Measurements from ENCODE around the gene MRI1. TPM values are rescaled to one million over a fixed set of nuclear protein-coding genes. Genes with fewer than 3 reads are reported as not detected.
A peak's percentile ranks its signal among the peaks of the same experiment; 100 is the strongest.
"Not testable (repeated sequence)": the region's sequence is repeated elsewhere in the genome, so short reads cannot be mapped to it uniquely, and the experiment has no call there.

Gene MRI1
- total RNA-seq, 1 donor from 2014 or later: 13.7 TPM

DNA sequence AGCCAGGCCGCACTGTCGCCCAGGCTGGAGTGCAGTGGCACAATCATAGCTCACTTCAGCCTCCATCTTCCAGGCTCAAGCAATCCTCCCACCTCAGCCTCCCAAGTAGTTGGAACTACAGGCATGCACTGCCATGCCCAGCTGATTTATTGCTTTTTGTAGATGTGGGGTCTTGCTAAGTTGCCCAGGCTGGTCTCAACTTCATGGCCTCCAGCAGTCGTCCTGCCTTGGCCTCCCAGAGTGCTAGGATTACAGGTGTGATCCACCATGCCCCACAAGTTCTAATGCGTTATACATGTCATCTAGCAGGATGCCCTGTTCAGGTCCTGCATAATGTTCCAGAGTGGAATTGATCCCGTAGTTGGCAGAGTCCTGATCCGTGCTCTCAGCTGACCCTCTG is 14.5 kb downstream of the MRI1 start:
- H3K9me3 ChIP-seq (replicated peaks): no peaks in the 10 kb centered on the region
- DNase-seq: no peak
- intact Hi-C loops (cut with micrococcal nuclease): no loop called here
- H3K4me1 ChIP-seq: peaks cover 43% of the 10 kb centered on the region
- no peak overlapping the region for H3K27ac ChIP-seq (replicated peaks)
- H3K4me3 ChIP-seq: no peak overlapping the region
- TF ChIP-seq, protein P1, sequence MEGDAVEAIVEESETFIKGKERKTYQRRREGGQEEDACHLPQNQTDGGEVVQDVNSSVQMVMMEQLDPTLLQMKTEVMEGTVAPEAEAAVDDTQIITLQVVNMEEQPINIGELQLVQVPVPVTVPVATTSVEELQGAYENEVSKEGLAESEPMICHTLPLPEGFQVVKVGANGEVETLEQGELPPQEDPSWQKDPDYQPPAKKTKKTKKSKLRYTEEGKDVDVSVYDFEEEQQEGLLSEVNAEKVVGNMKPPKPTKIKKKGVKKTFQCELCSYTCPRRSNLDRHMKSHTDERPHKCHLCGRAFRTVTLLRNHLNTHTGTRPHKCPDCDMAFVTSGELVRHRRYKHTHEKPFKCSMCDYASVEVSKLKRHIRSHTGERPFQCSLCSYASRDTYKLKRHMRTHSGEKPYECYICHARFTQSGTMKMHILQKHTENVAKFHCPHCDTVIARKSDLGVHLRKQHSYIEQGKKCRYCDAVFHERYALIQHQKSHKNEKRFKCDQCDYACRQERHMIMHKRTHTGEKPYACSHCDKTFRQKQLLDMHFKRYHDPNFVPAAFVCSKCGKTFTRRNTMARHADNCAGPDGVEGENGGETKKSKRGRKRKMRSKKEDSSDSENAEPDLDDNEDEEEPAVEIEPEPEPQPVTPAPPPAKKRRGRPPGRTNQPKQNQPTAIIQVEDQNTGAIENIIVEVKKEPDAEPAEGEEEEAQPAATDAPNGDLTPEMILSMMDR (IDR thresholded peaks at IDR 0.05; ENCODE audit: borderline replicate concordance): no peak
- H3K36me3 ChIP-seq: peaks cover 29% of the 10 kb centered on the region
- no peaks in the 10 kb centered on the region for H3K27me3 ChIP-seq (ENCODE audit: low read depth)

DNA sequence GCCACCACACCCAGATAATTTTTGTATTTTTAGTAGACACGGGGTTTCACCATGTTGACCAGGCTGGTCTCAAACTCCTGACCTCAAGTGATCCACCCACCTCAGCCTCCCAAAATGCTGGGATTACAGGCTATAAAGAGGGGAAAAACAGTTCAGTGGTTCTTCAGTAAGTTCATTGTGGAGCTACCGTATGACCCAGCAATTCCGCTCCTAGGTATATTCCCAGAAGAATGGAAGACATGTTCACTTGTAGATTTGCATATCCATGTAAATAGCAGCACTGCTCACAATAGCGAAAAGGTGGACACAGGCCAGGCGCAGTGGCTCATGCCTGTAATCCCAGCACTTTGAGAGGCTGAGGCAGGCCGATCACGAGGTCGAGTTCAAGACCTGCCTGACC is 15.5 kb downstream of the MRI1 start:
- DNase-seq; H3K9me3 ChIP-seq (replicated peaks); H3K27me3 ChIP-seq (ENCODE audit: low read depth); H3K4me3 ChIP-seq; H3K27ac ChIP-seq (replicated peaks): not testable (repeated sequence)
- intact Hi-C loops (cut with micrococcal nuclease): loop anchor here (10.0 kb wide), 1 partner anchor 85 kb away; no protein-coding TSS in a partner anchor
- Histone ChIP-seq H3K4me1 (peaks cover 40% of the 10 kb centered on the region), H3K36me3 (peaks cover 29% of the 10 kb centered on the region)

DNA sequence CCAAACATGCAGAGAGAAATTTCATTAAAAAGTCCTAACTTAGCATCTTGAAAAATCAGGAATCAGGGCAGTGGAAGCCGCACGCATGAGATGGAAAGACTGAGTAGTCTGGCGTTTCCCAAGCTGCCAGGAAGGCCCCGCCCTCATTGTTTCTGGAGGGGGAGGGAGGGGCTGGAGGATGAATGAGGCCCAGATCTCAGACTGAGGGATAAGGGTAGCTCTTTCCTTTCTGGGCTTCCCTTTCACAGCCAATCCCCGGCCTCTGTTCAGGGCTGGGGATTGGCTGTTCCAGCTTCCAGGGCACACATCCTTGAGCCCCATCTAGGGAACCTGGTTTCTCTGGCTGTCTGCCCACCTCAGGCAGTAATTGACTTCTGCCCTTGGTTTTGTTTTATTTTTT is 17.2 kb downstream of the MRI1 start:
- Histone ChIP-seq H3K9me3 (replicated peaks) (no peaks in the 10 kb centered on the region), H3K36me3 (peaks cover 28% of the 10 kb centered on the region), H3K27me3 (ENCODE audit: low read depth) (no peaks in the 10 kb centered on the region), H3K27ac (replicated peaks) (peak overlapping the region; percentile 72), H3K4me1 (peaks cover 27% of the 10 kb centered on the region), H3K4me3 (no peak overlapping the region)
- peak; percentile 72 for DNase-seq
- intact Hi-C loops (cut with micrococcal nuclease): loop anchor here (10.0 kb wide), 1 partner anchor 83 kb away; no protein-coding TSS in a partner anchor
- TF ChIP-seq, protein P1 (IDR thresholded peaks at IDR 0.05; ENCODE audit: borderline replicate concordance): no peak

DNA sequence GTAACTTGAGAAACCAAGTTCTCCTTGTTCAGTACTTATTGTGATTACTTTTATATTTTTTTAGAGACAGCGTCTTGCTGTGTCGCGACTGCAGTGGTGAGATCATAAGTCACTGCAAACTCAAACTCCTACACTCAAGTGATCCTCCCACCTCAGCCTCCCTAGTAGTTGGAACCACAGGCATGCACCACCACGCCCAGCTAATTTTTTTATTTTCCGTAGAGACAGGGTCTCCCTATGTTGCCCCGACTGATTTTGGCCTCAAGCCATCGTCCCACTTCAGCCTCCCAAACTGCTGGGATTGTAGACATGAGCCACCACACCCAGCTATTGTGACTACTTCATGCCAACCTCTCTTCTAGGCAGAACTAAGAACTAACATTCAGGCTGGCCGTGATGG is 18.2 kb downstream of the MRI1 start:
- H3K36me3 ChIP-seq: peaks cover 20% of the 10 kb centered on the region
- no peak overlapping the region for H3K27ac ChIP-seq (replicated peaks)
- DNase-seq: no peak
- no peak overlapping the region for H3K4me3 ChIP-seq
- H3K9me3 ChIP-seq (replicated peaks): no peaks in the 10 kb centered on the region
- intact Hi-C loops (cut with micrococcal nuclease): loop anchor here (10.0 kb wide), 1 partner anchor 82 kb away; no protein-coding TSS in a partner anchor
- TF ChIP-seq, protein P1 (IDR thresholded peaks at IDR 0.05; ENCODE audit: borderline replicate concordance): no peak
- no peaks in the 10 kb centered on the region for H3K27me3 ChIP-seq (ENCODE audit: low read depth)
- peaks cover 25% of the 10 kb centered on the region for H3K4me1 ChIP-seq

DNA sequence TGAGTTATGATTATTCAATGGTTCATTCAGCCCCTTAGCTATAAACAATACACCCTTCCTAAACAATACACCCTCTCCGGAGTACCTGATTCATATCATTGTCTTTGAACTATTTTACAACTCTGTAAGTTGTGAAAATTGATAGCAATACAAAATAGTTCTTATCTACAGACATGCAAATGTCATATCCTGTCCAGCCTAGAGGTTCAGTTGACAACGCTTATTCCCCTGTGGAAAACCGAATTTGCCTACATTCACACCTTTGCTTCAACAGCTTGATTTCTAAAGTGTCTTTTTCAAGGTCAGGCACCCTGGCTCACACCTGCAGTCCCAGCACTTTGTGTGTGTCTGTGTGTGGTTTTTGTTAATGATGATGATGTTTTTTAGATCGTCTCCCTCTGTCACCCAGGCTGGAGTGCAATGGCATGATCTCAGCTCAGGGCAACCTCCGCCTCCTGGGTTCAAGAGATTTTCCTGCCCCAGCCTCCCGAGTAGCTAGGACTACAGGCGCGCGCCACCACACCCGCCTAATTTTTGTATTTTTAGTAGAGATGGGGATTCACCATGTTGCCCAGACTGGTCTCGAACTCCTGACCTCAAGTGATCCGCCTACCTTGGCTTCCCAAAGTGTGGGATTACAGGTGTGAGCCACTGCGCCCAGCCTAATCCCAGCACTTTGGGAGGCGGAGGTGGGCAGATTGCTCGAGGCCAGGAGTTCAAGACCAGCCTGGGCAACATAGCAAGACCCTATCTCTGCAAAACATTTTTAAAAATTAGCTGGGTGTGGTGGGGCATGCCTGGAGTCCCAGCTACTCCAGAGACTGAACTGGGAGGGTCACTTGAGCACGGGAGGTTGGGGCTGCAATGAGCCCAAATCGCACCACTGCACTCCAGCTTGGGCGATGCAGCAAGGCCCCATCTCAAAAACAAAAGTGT is 19.5 kb downstream of the MRI1 start:
- no peaks in the 10 kb centered on the region for H3K27me3 ChIP-seq (ENCODE audit: low read depth)

More for the DNA sequence above, 19.5 kb downstream of the MRI1 start:
- no peak for DNase-seq
- TF ChIP-seq, protein P1 (IDR thresholded peaks at IDR 0.05; ENCODE audit: borderline replicate concordance): no peak
- H3K27ac ChIP-seq (replicated peaks): no peak overlapping the region
- H3K9me3 ChIP-seq (replicated peaks): no peaks in the 10 kb centered on the region
- peaks cover 32% of the 10 kb centered on the region for H3K4me1 ChIP-seq
- no peak overlapping the region for H3K4me3 ChIP-seq
- intact Hi-C loops (cut with micrococcal nuclease): loop anchor here (10.0 kb wide), 1 partner anchor 81 kb away; no protein-coding TSS in a partner anchor
- peaks cover 7% of the 10 kb centered on the region for H3K36me3 ChIP-seq
